ENCODE measurements around the gene ARHGAP42.

The ARHGAP42 gene

DNA sequence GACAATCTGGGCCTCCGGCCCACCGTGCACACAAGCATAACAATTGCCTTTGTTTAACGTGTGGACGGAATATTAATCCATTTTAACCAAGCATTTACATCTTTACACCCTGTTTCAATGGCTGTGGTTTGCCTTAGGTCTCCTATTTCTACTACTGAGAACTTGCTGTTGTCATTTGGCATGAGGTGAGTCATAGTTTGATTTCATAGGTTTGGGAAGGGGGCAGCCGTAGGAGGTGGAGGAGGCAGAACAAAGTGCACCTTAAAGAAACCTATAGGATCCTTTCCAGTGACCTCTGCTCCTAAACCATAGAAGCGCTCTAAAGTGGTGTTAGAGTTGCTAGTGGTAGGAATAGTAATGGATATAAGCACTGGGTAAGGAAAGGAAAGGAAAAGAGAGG, 59.4 kb downstream of the ARHGAP42 start:
- TF ChIP-seq, protein P1, sequence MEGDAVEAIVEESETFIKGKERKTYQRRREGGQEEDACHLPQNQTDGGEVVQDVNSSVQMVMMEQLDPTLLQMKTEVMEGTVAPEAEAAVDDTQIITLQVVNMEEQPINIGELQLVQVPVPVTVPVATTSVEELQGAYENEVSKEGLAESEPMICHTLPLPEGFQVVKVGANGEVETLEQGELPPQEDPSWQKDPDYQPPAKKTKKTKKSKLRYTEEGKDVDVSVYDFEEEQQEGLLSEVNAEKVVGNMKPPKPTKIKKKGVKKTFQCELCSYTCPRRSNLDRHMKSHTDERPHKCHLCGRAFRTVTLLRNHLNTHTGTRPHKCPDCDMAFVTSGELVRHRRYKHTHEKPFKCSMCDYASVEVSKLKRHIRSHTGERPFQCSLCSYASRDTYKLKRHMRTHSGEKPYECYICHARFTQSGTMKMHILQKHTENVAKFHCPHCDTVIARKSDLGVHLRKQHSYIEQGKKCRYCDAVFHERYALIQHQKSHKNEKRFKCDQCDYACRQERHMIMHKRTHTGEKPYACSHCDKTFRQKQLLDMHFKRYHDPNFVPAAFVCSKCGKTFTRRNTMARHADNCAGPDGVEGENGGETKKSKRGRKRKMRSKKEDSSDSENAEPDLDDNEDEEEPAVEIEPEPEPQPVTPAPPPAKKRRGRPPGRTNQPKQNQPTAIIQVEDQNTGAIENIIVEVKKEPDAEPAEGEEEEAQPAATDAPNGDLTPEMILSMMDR (IDR thresholded peaks at IDR 0.05), result no peak

- TF ChIP-seq, protein P1 (IDR thresholded peaks at IDR 0.05), result no peak
Measured at GRCh38 chr11:100748153-100748552, 61.1 kb downstream of the ARHGAP42 start.

- TF ChIP-seq, protein P1 (IDR thresholded peaks at IDR 0.05), result no peak
Measured at GRCh38 chr11:100752371-100753171, 65.5 kb downstream of the ARHGAP42 start.

DNA sequence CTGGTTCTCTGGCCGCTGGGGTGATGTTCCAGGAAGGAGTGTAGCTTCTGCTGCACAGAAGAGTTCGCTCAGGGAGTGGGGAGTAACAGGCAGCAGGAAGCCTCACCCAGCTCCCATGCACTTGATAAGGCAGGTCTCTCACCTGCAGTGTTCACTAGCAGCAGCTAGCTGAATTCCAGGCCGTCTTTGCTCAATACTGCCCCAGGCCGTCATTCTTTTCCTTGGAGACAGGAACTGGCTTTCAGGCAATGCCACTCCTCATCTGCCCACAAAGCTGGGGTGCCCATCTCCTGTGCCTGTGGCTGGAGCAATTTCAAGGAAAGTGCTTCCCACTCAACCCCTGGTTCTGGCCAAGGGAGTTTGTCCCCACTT, 66.1 kb downstream of the ARHGAP42 start:
- TF ChIP-seq, protein P1 (IDR thresholded peaks at IDR 0.05), result no peak

GRCh38 chr11:100753571-100753970, 66.5 kb downstream of the ARHGAP42 start:
- TF ChIP-seq, protein P1 (IDR thresholded peaks at IDR 0.05), result no peak

- TF ChIP-seq, protein P1 (IDR thresholded peaks at IDR 0.05), result no peak
Measured at GRCh38 chr11:100756559-100756958, 69.5 kb downstream of the ARHGAP42 start.

- TF ChIP-seq, protein P1 (IDR thresholded peaks at IDR 0.05), result no peak
Measured at GRCh38 chr11:100757646-100758045, 70.6 kb downstream of the ARHGAP42 start.
